ENCODE measurements around the gene ZNF792. TPM values are rescaled to one million over a fixed set of nuclear protein-coding genes. Genes with fewer than 3 reads are reported as not detected.
"Not testable (repeated sequence)": the region's sequence is repeated elsewhere in the genome, so short reads cannot be mapped to it uniquely, and the experiment has no call there.

ZNF792 gene
- total RNA-seq, 1 experiment from 2014 or later: 1.8 TPM

DNA sequence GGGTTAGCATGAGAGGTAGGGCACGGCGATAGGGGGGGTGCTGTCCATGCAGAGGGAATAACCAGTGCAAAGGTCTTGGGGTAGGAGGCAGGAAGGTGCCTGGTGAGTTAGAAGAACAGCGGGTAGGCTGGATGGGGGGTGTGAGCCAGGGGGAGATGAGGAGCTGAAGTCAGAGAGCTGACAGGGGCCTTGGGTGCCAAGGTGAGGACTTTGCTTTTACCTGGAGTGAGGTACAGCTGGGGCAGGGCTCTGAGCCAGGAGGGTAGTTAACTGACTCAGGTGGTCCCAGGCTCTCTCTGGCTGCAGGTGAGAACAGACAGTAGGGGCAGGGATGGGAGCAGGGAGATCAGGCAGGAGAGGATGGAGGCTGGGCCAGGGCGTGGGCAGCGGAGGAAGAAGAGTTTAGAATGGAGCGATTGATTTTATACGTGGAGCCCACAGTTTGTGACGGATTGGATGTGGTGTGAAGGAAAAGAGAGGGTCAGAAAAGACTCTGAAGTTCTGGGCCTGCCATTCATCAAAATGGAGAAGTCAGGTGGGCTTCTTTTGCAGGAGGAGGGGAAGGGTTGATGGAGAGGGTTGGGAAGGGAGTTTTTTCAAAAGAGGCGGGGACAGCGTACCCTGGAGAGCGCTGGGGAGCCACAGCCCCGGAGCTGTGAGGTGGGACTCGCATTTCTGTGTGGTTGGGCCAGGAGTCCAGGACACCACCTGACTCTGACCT is 34.9 kb upstream of the ZNF792 start:
- no peak for DNase-seq (ENCODE audit: low read depth)

DNA sequence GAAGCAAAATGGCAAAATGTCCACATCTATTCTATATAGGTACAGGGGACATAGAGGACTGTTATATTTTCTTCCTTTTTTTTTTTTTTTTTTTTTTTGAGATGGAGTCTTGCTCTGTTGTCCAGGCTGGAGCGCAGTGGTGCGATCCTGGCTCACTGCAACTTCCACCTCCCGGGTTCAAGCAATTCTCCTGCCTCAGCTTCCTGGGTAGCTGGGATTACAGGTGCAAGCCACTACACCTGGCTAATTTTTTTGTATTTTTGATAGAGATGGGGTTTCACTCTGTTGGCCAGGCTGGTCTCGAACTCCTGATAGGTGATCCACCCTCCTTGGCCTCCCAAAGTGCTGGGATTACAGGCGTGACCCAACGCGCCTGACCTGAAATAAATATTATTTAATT is 34.2 kb upstream of the ZNF792 start:
- not testable (repeated sequence) for DNase-seq (ENCODE audit: low read depth)

DNA sequence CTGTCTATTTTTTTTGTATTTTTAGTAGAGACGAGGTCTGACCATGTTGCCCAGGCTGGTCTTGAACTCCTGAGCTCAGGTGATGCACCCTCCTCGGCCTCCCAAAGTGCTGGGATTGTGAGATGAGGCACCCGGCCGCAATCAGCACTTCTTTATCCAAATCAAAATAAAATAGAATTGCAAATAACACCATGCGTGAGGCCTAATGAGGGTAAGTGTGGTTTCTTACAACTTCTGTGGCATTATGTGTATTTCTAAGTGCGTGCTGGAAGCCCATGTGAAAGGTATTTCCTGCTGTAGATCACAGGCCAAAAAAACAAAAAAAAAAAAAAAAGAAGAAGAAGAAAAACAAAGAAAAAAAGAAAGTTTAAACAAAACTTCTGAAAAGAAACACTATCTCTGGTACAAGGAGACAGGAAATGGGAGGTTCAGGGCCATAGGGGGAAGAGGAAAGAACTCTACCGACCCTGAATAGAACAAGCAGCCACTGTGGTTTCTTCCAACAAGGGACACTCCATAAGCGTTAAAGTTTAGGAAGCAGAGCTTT is 33.1 kb upstream of the ZNF792 start:
- DNase-seq (ENCODE audit: low read depth): no peak

DNA sequence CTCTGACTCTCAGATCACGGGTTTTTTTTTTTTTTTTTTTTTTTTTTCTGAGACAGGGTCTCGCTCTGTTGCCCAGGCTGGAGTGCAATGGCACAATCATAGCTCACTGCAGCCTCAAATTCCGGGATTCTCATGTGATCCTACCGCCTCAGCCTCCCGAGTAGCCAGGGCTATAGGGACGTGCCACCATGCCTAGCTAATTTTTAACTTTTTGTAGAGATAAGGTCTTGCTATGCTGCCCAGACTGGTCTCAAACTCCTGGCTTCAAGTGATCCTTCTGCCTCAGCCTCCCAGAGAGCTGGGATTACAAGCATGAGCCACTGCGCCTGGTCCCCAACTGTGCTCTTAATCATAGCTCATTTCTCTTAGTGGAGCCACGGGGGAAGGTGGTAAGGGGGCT is 31.5 kb upstream of the ZNF792 start:
- no peak for DNase-seq (ENCODE audit: low read depth)

DNA sequence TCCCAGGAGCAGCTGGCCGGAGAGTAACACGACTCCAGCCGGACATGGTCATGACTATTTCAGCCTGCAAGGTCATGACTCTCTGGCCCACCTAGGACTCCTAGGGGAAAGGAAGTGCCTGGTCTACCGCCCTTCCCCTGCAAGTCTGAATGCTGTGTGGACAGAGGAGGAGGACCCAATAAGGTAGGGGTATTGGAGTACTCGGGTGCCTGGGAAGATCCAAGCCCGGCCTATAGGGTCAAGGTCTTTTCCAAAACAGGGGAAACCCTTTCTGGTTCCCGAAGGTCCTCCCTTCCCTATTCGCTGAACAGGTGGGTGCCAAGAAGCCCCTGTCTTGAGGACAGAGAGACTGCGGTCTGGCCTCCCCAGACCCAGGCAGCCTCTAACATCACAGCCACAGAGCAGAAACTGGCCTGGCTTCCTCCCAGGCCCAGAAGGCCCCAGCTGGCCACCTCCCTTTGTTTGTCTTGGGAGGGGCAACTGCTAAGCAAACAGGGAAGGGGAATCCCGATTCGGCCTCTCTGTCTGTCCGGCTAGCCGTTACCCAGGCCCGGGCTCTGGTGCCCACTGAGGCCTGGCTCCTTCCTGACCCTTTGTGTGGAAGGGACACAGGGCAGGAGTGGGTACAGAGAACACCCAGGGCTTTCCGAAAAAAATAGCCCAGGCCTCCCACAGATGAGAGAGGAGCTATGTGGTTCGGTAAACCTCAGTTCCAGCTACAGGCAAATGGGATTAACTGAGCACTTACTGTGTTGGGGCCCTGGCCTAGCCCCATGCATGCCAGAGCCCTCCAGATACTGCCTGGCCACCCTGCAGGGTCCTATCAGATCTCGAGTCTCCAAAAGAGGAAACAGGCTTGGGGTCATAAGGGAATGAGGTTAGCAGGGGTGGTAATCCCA is 30.9 kb upstream of the ZNF792 start:
- DNase-seq (ENCODE audit: low read depth): no peak

DNA sequence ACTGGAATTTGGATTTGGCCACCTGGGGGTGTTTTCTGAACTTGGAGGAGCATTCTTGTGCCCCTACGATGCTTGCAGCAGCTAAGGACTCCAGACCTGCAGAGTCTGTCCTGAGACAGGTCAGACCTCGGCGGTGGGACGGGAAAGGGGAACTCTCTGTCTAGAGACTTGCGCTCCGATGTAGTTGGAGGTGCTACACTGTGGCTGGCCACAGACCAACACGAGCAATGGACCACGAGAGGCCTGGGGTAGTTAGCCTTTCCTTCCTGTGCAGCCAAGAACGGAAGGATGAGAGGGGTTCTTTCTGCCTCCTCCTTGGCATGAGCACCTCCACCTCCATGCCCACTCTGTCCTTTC is 30.2 kb upstream of the ZNF792 start:
- no peak for DNase-seq (ENCODE audit: low read depth)

DNA sequence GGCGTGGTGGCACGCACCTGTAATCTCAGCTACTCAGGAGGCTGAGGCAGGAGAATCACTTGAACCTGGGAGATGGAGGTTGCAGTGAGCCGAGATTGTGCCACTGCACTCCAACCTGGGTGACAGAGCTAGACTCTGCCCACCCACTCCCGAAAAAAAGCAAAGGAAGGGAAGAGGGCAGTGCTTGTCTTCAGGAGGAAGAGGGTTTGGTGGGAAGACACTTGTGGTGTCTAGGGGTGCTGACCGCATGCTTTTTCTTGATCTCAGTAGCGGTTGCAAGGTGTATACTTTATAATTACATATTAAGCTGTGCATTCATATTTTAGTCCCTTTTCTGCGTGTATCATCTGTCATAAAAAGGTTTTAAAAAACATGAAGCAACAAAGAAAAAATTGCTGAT is 28.6 kb upstream of the ZNF792 start:
- DNase-seq (ENCODE audit: low read depth): not testable (repeated sequence)

DNA sequence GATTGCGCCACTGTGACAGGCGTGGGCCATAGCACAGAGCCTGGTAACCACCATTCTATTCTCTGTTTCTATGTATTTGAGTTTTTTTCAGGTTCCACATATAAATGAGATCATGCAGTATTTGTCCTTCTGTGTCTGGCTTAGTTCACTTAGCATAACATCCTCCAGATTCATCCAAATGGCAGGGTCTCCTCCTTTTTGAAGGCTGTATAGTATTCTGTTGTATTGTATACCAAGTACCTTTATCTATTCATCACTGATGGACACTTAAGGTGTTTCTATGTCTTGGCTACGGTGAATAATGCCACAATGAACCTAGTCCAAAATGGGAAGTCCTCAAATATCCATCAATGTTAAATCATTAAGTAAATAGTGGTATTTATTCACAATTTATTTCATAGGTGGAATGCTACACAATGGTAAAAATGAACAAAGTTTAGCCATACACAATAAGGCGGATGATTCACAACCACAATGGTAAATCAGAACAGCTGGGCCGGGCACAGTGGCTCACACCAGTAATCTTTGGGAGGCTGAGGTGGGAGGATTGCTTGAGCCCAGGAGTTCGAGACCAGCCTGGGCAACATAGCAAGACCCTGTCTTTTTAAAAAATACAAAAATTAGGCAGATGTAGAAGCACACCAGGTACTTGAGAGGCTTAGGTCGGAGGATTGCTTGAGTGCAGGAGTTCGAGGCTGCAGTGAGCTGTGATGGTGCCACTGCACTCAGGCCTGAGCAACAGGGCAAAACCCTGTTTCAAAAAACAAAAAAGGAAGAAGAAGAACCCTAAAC is 27.7 kb upstream of the ZNF792 start:
- no peak for DNase-seq (ENCODE audit: low read depth)

DNA sequence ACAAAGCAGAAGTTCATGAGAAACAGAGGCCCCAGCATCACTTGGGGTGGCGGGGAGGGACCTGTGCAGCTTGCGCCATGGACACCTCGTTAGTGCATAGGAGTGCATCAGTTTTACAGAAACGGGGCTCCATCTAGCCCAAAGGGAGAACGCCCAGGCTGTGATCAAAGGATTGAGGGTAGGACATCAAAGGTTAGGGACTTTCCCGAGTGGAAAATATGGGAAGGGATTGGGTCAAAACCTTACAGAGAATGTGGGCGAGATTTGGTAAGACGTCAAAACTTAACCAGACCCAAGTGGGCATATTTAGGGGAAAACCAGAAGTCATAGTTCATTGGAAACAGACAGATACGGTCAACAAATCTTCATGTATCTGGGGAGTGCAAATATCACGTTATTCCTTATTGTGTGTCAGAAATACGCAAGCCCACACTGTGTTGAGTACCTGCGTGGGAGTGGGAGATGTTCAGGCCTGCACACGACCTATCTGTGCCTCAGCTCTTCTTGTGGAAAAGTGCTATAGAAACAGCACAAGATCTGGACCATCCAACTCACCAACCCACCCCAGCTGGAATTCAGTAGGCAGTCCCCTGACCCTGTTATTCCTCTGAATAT is 26.7 kb upstream of the ZNF792 start:
- no peak for DNase-seq (ENCODE audit: low read depth)

DNA sequence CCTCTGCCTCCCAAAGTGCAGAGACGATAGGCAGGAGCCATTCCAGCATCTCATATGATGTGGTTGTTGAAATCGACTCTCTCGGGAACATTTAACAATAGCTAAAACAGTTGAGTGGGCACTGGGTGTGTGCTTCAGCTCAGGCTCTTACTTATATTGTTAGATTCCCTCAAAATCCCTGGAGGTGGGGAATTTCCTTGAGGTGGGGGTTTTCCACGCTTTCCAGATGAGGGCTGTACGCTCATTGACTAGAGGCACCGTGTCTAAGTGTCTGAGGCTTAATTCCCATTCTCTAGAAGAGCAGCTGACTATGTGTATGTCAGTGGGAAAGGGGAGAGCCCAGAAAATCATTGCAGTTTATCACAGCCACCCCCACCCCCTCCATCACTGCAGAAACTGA is 25.3 kb upstream of the ZNF792 start:
- no peak for DNase-seq (ENCODE audit: low read depth)

DNA sequence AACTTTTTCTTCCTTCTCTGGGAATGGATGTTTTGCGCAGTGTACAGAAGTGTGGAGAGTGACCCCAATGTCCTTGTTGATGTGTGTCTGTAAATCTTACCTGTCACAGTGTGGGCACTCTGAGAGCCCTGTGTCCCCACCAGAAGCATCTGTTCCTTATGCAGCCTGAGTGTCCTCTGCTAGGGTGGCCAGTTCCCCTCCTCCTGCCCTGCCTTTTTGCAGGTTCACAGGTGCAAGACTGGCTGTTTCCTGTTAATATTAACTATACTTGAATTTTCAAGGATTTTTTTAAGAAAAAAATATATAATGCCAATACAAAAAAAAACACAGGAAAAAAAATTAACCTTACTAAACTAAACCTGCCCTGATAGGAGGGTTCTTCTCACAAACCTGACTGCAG is 24.1 kb upstream of the ZNF792 start:
- DNase-seq (ENCODE audit: low read depth): no peak

DNA sequence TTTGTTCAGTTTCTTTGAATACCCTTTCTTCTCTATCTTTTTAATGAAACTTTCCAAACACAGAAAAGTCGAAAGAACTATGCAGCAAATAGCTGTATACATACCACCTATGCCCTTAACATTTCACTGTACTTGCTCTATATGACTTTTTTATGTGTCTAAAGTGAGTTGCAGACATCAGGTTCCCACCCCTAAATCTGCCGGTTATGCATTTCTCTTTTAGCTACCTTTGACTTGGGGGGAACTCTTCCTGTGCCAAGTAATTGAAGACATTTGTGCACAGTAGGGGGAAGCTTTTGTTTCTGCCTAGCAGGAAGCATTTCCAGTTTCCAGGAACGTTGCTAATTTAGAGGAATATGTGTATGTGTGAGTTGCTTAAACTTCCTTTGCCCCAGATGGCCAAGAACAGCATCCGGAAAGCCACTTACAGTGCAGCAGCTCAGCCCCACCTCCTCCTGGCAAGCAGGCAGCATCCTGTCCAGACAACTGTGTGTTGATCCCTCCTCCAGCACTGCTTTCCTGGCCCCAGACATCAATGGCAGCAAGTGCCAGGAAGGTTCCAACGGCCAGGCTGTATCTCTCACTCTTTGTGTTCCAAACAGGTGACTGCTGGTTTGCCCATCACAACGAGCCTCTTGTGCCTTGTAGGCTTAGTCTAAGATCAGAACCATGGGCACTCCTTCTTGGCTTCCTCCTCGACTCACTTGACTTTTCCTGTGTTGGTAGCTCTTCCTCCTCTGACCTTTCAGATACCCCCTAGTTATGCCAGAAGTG is 21.4 kb upstream of the ZNF792 start:
- no peak for DNase-seq (ENCODE audit: low read depth)

DNA sequence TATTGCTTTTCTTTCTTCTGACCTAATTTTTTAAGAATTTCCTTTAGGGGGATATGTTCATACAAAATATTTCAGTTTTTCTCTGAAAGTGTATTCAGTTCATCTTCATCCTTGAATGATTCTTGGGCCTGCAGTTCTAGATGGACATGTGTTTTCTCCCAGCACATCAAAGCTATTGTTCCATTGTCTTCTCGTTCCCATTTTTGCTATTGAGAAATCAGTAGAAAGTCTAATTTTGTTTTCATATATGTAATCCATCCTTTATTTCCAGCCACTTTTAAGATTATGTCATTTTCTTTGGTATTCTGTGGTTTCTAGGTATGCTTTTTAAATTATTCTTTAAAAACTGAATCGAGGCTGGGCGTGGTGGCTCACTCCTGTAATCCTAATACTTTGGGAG is 20.3 kb upstream of the ZNF792 start:
- DNase-seq (ENCODE audit: low read depth): no peak

DNA sequence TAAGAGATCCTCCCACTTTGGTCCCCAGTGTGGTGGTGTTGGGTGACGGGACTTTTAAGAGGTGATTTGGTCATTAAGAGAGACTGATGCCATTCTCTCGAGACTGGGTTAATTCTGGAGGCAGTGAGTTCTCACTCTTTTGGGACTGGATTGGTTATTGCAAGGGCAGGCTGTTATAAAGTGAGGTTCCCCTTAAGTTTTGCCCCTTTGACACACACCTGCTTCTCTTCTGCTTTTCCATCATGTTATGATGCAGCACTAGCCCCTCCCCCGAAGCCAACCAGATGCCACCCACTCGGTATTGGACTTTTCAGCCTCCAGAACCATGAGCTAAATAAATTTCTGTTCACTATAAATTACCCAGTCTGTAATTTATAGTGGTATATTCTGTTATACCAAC is 19.8 kb upstream of the ZNF792 start:
- no peak for DNase-seq (ENCODE audit: low read depth)

DNA sequence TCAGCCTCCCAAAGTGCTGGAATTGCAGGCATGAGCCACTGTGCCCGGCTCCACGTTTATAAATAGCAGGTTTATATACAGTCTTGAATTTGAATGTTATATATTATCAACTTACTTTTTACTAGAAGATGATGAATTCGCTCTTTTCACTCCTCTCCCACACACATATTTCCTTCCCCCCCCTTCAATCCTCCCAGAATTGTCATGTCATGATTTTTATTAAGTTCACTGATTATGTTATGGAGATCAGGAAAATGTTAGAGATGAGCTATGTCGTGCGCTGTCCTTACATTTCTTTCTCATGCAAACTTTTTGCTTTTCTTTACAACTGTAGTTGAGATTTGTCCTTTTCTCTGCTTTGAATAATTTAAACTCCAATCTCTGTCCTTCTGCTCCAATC is 18.2 kb upstream of the ZNF792 start:
- no peak for DNase-seq (ENCODE audit: low read depth)

DNA sequence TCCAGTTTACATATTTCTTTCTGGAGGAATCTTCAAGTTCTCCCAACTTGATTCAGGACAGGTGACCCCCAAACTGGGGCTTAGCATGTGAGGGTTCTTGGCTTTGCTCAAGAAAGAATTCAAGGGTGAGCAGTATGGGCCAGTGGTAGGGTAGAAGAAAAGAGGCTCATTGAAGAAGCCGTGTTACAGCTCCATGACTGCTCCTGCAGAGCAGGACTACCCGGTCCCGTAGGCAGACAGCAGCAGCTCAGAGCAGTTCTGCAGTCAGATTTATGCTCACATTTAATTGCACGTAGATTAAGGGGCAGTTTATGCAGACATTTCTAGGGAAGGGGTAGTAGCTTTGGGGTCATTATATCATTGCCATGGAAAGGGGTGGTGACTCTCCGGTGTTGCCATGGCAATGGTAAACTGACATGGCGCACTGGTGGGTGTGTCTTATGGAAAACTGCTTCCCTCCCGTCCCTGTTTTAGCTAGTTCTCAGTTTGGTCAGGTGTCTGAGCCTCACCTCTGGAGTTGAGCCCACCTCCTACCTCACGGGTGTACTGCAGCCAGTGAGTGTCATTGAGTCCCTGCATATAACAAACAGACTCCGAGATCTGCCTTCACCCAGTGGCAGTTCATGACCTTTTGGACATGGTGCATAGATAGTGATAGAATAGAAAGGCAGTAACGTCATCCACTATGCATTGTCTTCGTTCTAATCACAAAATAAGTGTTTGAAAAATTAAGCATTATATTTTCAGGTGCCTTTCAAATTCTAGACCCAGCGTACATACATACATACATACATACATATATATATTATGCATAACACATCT is 16.0 kb upstream of the ZNF792 start:
- no peak for DNase-seq (ENCODE audit: low read depth)

DNA sequence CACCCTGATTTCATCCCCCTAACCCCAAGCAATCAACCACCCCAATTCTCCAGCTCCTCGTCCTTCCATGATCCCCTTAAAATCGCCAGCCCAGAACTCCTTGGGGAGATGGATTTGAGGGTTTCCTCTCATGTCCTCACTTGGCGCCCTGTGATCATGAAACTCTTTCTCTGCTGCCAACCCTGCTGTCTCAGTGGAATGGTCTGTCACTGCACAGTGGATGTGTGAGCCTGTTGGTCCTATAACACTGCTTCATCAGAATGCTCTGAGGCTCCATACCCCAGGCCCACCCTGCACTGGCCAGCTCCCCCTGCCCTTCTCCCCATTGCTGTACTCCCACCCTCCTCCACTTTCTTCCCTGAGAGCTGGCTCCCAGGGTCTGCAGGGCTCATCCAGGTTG is 12.6 kb upstream of the ZNF792 start:
- no peak for DNase-seq (ENCODE audit: low read depth)

DNA sequence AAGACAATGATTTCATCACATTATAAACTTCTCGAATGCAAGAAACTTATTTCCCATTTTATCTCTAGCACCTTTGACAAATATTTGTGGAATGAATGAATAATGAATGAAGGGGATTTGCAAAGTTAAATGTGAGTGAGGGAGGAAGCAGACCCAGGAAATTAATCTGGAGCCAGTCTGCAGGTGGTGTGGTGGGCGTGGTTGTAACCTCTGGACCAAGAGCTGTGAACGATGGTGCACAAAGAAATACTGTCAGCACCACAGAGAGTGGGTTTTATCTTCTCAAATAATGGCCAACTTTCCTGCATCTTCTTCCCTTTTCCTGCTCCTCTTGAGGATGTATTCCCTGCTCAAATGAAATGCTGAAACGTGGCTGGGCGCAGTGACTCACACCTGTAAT is 11.0 kb upstream of the ZNF792 start:
- no peak for DNase-seq (ENCODE audit: low read depth)

DNA sequence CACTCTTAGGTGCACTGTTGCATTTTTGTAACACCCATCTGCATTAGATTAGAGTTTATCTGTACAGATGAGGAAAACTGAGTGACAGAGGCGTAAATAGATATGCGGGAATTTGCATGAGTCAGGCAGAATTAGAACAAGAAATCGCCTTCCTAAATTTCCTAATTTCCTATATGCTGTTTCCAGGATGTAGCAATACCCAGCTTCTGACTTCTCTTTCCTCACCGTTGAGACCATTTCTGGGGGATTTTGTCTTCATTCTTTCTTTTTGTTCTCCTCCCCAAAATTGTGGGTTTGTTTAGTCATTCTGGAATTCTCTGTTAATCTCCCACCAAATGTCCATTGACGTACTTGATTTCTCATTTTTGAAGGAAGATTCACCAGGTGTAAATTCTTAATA is 10.6 kb upstream of the ZNF792 start:
- no peak for DNase-seq (ENCODE audit: low read depth)
